PC-3 (cell line): ENCODE data around the gene SSNA1.

Source experiments
- CTCF ChIP-seq: fragments of 300-600 bp; sonication (generic); conservative IDR thresholded peaks from 2 replicates; pipeline ENCODE4 v1.5.1; 2017; ENCODE audit warnings: antibody characterized with exemption, low read depth, mild to moderate bottlenecking, low read length
- EZH2 ChIP-seq: fragments of 300-600 bp; sonication (generic); IDR thresholded peaks from one replicate; pipeline ENCODE4 v1.6.1; 2017; ENCODE audit warnings: antibody characterized with exemption, mild to moderate bottlenecking, low read length; ENCODE audit not compliant: unreplicated experiment
- EZH2phosphoT487 ChIP-seq: fragments of 300-600 bp; sonication (generic); IDR thresholded peaks from 2 replicates; pipeline ENCODE4 v1.6.1; 2018; ENCODE audit warnings: mild to moderate bottlenecking, antibody characterized with exemption, low read length, borderline replicate concordance

DNA sequence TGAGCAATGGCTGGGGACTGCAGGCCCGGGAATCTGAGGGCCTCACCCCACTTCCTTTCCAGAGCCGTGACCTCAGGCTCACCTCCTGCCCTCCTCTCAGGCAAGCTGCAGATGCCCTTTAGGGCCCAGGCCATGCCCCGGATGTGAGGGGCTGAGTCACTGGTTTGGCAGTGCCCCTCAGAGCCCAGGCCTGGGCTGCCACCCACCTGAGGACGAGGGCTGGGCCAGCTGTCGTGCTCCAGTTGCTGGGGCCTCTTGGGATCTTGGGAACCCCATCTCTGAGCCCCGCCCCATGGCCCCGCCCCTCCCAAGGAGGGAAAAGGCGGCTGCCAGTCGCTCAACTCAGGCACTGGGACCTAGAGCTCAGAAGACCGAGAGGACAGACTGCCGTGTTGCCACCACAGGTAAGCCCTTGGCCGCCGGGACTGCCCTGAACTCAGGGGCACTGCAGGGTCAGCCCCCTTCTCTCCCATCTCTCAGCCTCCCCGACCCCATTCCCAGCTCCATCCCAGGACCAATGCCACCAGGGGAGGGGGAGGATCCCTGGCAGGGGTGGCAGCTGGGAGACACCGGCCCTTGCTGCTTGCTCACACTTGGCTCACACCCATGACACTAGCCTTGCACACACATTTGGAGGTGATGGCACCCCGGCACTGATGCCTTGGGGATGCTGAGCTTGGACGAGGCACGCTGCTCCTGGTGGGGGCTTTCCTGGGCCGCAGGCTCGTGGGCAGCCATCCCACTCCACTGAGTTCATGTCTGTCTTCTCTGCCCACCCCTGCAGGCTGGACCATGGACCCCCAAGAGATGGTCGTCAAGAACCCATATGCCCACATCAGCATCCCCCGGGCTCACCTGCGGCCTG, 36.6 kb downstream of the SSNA1 start, which contains the start of gene CYSRT1:
- TF ChIP-seq CTCF (no peak), EZH2 (no peak), EZH2phosphoT487 (no peak)
